ENCODE results near the gene RNF167. TPM values are rescaled to one million over a fixed set of nuclear protein-coding genes. Genes with fewer than 3 reads are reported as not detected.

The RNF167 gene
- total and polyA plus RNA-seq, 2 of the 4 experiments (the other 2 are of a cell fraction), result 13.1 to 79.5 TPM

GRCh38 chr17:4948166-4948930 lies 8.3 kb downstream of the RNF167 start, which contains the start of gene PFN1:
PFN1 (minus strand) TSS chr17:4948530; CDS start chr17:4948394, 136 bp downstream.
- Histone ChIP-seq H2AFZ (replicated peaks; ENCODE audit: low read length, poor library complexity) (peak within 1 kb of the TSS; percentile 85), H2BK20ac (ENCODE audit: low read depth, low read length) (peak within 1 kb of the TSS; percentile 94), H3K79me1 (ENCODE audit: low read depth in 1 of 2, low read length in 2 of 2) (peaks cover 17 to 39% of the 10 kb centered on the region in 2 experiments; a peak in 3 of 4 replicates), H4K20me1 (ENCODE audit: insufficient read depth, low read length) (peaks cover 52% of the 10 kb centered on the region), H3K27ac (ENCODE audit: insufficient read depth, low read length) (peak within 1 kb of the TSS; percentile 96), H3K23ac (ENCODE audit: low read depth, low read length) (peak within 1 kb of the TSS; percentile 94), H3K4me2 (ENCODE audit: low read depth, low read length) (peak within 1 kb of the TSS; percentile 88), H4K8ac (ENCODE audit: low read depth in 2 of 2, low read length in 2 of 2) (peak within 1 kb of the TSS; percentile 95 to 99), H4K5ac (ENCODE audit: low read depth, low read length) (peak within 1 kb of the TSS; percentile 81), H2BK5ac (ENCODE audit: low read depth, low read length, poor library complexity, severe bottlenecking) (peak within 1 kb of the TSS; percentile 98), H3K9me3 (ENCODE audit: control insufficient read depth, insufficient read depth, low read length) (no peaks in the 10 kb centered on the region), H3K14ac (replicated peaks; ENCODE audit: low read depth, low read length) (peak within 1 kb of the TSS; percentile 100), H2AK5ac (ENCODE audit: low read depth, low read length) (peak within 1 kb of the TSS; percentile 99), H2BK15ac (ENCODE audit: low read depth, low read length) (peak within 1 kb of the TSS; percentile 91; the same call in 1 of the 3 replicates), H3K18ac (ENCODE audit: low read depth, low read length) (peak within 1 kb of the TSS; percentile 88), H3K27me3 (ENCODE audit: control insufficient read depth, insufficient read depth, low read length) (no peaks in the 10 kb centered on the region), H3K4ac (ENCODE audit: low read depth, low read length) (peak within 1 kb of the TSS; percentile 99), H2AK9ac (replicated peaks; ENCODE audit: low read depth, low read length, poor library complexity) (peak within 1 kb of the TSS; percentile 100), H3K4me1 (ENCODE audit: control insufficient read depth, insufficient read depth, low read length) (peaks cover 32% of the 10 kb centered on the region), H3K9me1 (ENCODE audit: insufficient read depth, low read length) (peaks cover 22% of the 10 kb centered on the region; the same call in 1 of the 2 replicates), H3K9ac (ENCODE audit: low read depth, low read length) (peak within 1 kb of the TSS; percentile 97), H4K91ac (ENCODE audit: insufficient read depth, low read depth, low read length) (peak within 1 kb of the TSS; percentile 95), H3K36me3 (ENCODE audit: control insufficient read depth, insufficient read depth, low read length) (peaks cover 30% of the 10 kb centered on the region), H3K56ac (ENCODE audit: extremely low read depth, insufficient read depth, low read length) (peak within 1 kb of the TSS; percentile 98), H3K4me3 (ENCODE audit: insufficient read depth, low read depth, low read length) (peak within 1 kb of the TSS; percentile 98), H2BK120ac (ENCODE audit: low read depth, low read length) (peak within 1 kb of the TSS; percentile 95)
- no TSS peak for BruUV-seq (replicated peaks)
- intact Hi-C loops (cut with micrococcal nuclease) (loop anchor here (1.0 kb wide), 2 partner anchors 19 to 39 kb away; partner anchors contain the start of genes CAMTA2 and SPAG7), dilution Hi-C loops (cut with HindIII; ENCODE audit: low sequenced_read_pairs, unreplicated experiment) (no loop called here), in situ Hi-C loops (cut with MboI; ENCODE audit: low sequenced_read_pairs) (no loop called here)
- CTCF ChIA-PET, result no interaction called here
- TF ChIP-seq CHD1 (IDR thresholded peaks at IDR 0.05; ENCODE audit: low read depth, low read length), result 0 out of 2 replicates have a peak, but pooled peaks have one; percentile 58
- peak; percentile 92 for TF ChIP-seq POLR2A (IDR thresholded peaks at IDR 0.05; ENCODE audit: low read depth, low read length)
- no peak for TF ChIP-seq RCOR1 (IDR thresholded peaks at IDR 0.05; ENCODE audit: insufficient replicate concordance, low read length)
- TF ChIP-seq CEBPB (IDR thresholded peaks at IDR 0.05; ENCODE audit: low read depth, low read length), result peak; percentile 93
- peak; percentile 68 for TF ChIP-seq MAZ (IDR thresholded peaks at IDR 0.05; ENCODE audit: borderline replicate concordance, low read depth, low read length)
- TF ChIP-seq SMC3 (IDR thresholded peaks at IDR 0.05; ENCODE audit: low read depth, low read length), result no peak
- 0 out of 2 replicates have a peak, but pooled peaks have one; percentile 5 for TF ChIP-seq RFX5 (IDR thresholded peaks at IDR 0.05; ENCODE audit: low read depth, low read length)
- peak; percentile 67; the same call in 1 of the 2 replicates for TF ChIP-seq MXI1 (IDR thresholded peaks at IDR 0.05; ENCODE audit: borderline replicate concordance, low read depth, low read length)
- no peak for TF ChIP-seq USF2 (IDR thresholded peaks at IDR 0.05; ENCODE audit: low read depth, low read length)
- POLR2A ChIA-PET (ENCODE audit: unreplicated experiment), result interaction anchor here (0.6 to 3.5 kb wide), 5 partner anchors 8 to 82 kb away, joined by 3 to 19 read pairs (median 7); partner anchors contain the start of genes KIF1C and SPAG7
- peak; percentile 91 for DNase-seq
- peak; percentile 63 for ATAC-seq (ENCODE audit: low read depth)
- 0% methylated on average over 13 of the region's 59 CpGs; no CpG with 5 or more reads in 1 of the 2 experiments for WGBS, 2 experiments (ENCODE audit: extremely low coverage in 2 of 2, insufficient read length in 1 of 2)
